Upper lobe of right lung (tissue), 1 donor: Measurements from ENCODE around the gene REG1B. TPM values are rescaled to one million over a fixed set of nuclear protein-coding genes. Genes with fewer than 3 reads are reported as not detected.
"Not testable (repeated sequence)": the region's sequence is repeated elsewhere in the genome, so short reads cannot be mapped to it uniquely, and the experiment has no call there.

Experiments used
- ATAC-seq: fragments of 200-7000 bp; cut with Tn5 transposase; one replicate; pipeline ENCODE4 v1.9.1; 2020; ENCODE audit warnings: mild to moderate bottlenecking, moderate library complexity
- DNase-seq: peaks from one replicate; pipeline ENCODE4 v3.0.0-alpha.2; 2020
- H3K27ac ChIP-seq: fragments of 200-600 bp; one replicate; pipeline ENCODE4 v1.8.0; 2022
- H3K27me3 ChIP-seq: fragments of 200-600 bp; one replicate; pipeline ENCODE4 v1.8.0; 2022; ENCODE audit warnings: mild to moderate bottlenecking
- H3K36me3 ChIP-seq: fragments of 200-600 bp; one replicate; pipeline ENCODE4 v1.8.0; 2022
- H3K4me1 ChIP-seq: fragments of 200-600 bp; one replicate; pipeline ENCODE4 v1.8.0; 2022
- H3K4me3 ChIP-seq: fragments of 200-600 bp; one replicate; pipeline ENCODE4 v1.8.0; 2022; ENCODE audit warnings: mild to moderate bottlenecking
- H3K9me3 ChIP-seq: fragments of 200-600 bp; one replicate; pipeline ENCODE4 v1.8.0; 2022
- CTCF ChIP-seq: fragments of 200-600 bp; IDR thresholded peaks from one replicate; pipeline ENCODE4 v1.8.0; 2022; ENCODE audit warnings: antibody characterized with exemption
- intact Hi-C: fragments of 100-400 bp; cut with DNase I; formaldehyde crosslinking; loops from one replicate; pipeline ENCODE4 v1.11.0; 2022
- total RNA-seq: library from RNA; stranded (reverse); fragmentation: NEBNext Ultra II Directional; extraction: Animal tissue kit (Norgen Biotek cat#: 25700); gene quantifications from one replicate; pipeline ENCODE4 v1.2.1, GENCODE V29; 2021
- donor health status: DM: no; HTN: yes; CAD: no; lungs with severe emphysema.

REG1B gene
- total RNA-seq, 1 donor from 2014 or later, result not detected

- no peak for TF ChIP-seq CTCF
- ATAC-seq (no peak), DNase-seq (no peak)
- intact Hi-C loops, result no loop called here
- H3K36me3 ChIP-seq, result no peaks in the 10 kb centered on the region
- H3K27ac ChIP-seq, result no peak overlapping the region
- no peak overlapping the region for H3K4me3 ChIP-seq
- H3K27me3 ChIP-seq, result no peaks in the 10 kb centered on the region
- no peaks in the 10 kb centered on the region for H3K9me3 ChIP-seq
- H3K4me1 ChIP-seq, result no peaks in the 10 kb centered on the region
Observed at GRCh38 chr2:79084495-79085135, 3.2 kb downstream of the REG1B start.

- intact Hi-C loops, result no loop called here
- no peak for TF ChIP-seq CTCF
- no peaks in the 10 kb centered on the region for H3K36me3 ChIP-seq
- H3K4me3 ChIP-seq, result no peak overlapping the region
- H3K9me3 ChIP-seq, result no peaks in the 10 kb centered on the region
- no peaks in the 10 kb centered on the region for H3K27me3 ChIP-seq
- DNase-seq (no peak), ATAC-seq (no peak)
- no peaks in the 10 kb centered on the region for H3K4me1 ChIP-seq
- no peak overlapping the region for H3K27ac ChIP-seq
Observed at GRCh38 chr2:79083597-79084251, 4.1 kb downstream of the REG1B start.

DNA sequence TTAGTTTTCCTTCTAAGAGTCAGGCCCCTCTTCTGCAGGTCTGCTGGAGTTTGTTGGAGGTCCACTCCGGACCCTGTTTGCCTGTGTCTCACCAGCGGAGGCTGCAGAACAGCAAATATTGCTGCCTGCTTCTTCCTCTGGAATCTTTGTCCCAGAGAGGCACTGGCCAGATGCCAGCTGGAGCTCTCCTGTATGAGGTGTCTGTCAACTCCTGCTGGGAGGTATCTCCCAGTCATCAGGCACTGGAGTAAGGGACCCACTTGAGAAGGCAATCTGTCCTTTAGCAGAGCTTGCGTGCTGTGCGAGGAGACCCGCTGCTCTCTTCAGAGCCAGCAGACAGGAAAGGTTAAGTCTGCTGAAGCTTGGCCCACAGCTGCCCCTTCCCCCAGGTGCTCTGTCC lies 4.8 kb downstream of the REG1B start:
- no peaks in the 10 kb centered on the region for H3K36me3 ChIP-seq
- DNase-seq, result no peak
- H3K4me1 ChIP-seq, result no peaks in the 10 kb centered on the region
- ATAC-seq, result no peak
- TF ChIP-seq CTCF, result no peak
- no peak overlapping the region for H3K27ac ChIP-seq
- no peaks in the 10 kb centered on the region for H3K27me3 ChIP-seq
- intact Hi-C loops, result no loop called here
- H3K9me3 ChIP-seq, result no peaks in the 10 kb centered on the region
- no peak overlapping the region for H3K4me3 ChIP-seq

- Histone ChIP-seq H3K9me3 (no peaks in the 10 kb centered on the region), H3K4me1 (no peaks in the 10 kb centered on the region), H3K36me3 (no peaks in the 10 kb centered on the region), H3K4me3 (no peak overlapping the region), H3K27me3 (no peaks in the 10 kb centered on the region), H3K27ac (no peak overlapping the region)
- DNase-seq (no peak), ATAC-seq (no peak)
- no peak for TF ChIP-seq CTCF
- intact Hi-C loops, result no loop called here
Observed at GRCh38 chr2:79071078-79071477, 16.7 kb downstream of the REG1B start.

GRCh38 chr2:79065201-79065600 lies 22.6 kb downstream of the REG1B start:
- no peak overlapping the region for H3K4me3 ChIP-seq
- no peak for ATAC-seq
- DNase-seq, result no peak
- intact Hi-C loops, result no loop called here
- H3K4me1 ChIP-seq, result no peaks in the 10 kb centered on the region
- no peaks in the 10 kb centered on the region for H3K36me3 ChIP-seq
- H3K27me3 ChIP-seq, result no peaks in the 10 kb centered on the region
- H3K27ac ChIP-seq, result no peak overlapping the region
- TF ChIP-seq CTCF, result no peak
- H3K9me3 ChIP-seq, result no peaks in the 10 kb centered on the region

GRCh38 chr2:79054769-79055168 lies 33.0 kb downstream of the REG1B start:
- H3K4me1 ChIP-seq, DNase-seq, H3K4me3 ChIP-seq, H3K9me3 ChIP-seq, H3K27ac ChIP-seq, ATAC-seq, H3K36me3 ChIP-seq, H3K27me3 ChIP-seq, intact Hi-C loops: not testable (repeated sequence)

DNA sequence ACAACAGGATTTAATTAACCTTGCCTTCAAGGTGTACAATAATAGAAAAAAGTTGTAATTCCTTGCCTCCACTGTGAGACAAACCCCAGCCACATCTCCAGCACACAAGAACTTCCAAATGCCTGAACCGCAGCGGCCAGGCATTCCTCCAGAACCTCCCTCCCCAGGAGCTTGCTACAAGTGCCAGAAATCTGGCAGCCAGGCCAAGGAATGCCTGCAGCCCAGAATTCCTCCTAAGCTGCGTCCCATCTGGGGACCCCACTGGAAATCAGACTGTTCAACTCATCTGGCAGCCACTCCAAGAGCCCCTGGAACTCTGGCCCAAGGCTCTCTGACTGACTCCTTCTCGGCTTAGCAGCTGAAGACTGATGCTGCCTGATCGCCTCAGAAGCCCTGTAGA lies 34.3 kb downstream of the REG1B start:
- H3K27ac ChIP-seq, H3K36me3 ChIP-seq, ATAC-seq, H3K9me3 ChIP-seq, H3K4me3 ChIP-seq, H3K4me1 ChIP-seq, H3K27me3 ChIP-seq, intact Hi-C loops, DNase-seq: not testable (repeated sequence)
